Left lobe of liver (tissue), 2 donors: ENCODE measurements around the gene CWC25. TPM values are rescaled to one million over a fixed set of nuclear protein-coding genes. Genes with fewer than 3 reads are reported as not detected.
A peak's percentile ranks its signal among the peaks of the same experiment; 100 is the strongest.

Source experiments
- ATAC-seq: fragments of 200-7000 bp; cut with Tn5 transposase; one replicate; pipeline ENCODE4 v1.9.1; 2020; ENCODE audit warnings: mild to moderate bottlenecking, moderate library complexity
- DNase-seq: peaks from one replicate; pipeline ENCODE4 v3.0.0-alpha.2; 2020; ENCODE audit warnings: low spot score
- total RNA-seq: library from RNA; stranded (reverse); gene quantifications from one replicate; pipeline ENCODE4 v1.2.1, GENCODE V29; 2021
- donor health status: DM: no; HTN: no; CAD: no; lungs with moderate emphysema.
- donor health status: DM: no; HTN: yes; CAD: no.

The CWC25 gene
- total RNA-seq, 1 donor from 2014 or later, result 11.2 TPM

GRCh38 chr17:38853292-38854219 lies 28.4 kb upstream of the CWC25 start, which contains the start of gene RPL23:
RPL23 (minus strand) TSS chr17:38853721; CDS start chr17:38853710, 11 bp downstream.
- ATAC-seq, result peak; percentile 94
- peak; percentile 95 for DNase-seq

GRCh38 chr17:38852771-38853291 lies 27.7 kb upstream of the CWC25 start:
- ATAC-seq (peak; percentile 8), DNase-seq (no peak)

- ATAC-seq (no peak), DNase-seq (no peak)
Observed at GRCh38 chr17:38851434-38851833, 26.3 kb upstream of the CWC25 start.

- DNase-seq, result no peak
Observed at GRCh38 chr17:38850374-38850773, 25.3 kb upstream of the CWC25 start.

GRCh38 chr17:38848939-38849605 lies 24.0 kb upstream of the CWC25 start:
- DNase-seq, result no peak
- ATAC-seq, result no peak

More at GRCh38 chr17:38850374-38850773, 25.3 kb upstream of the CWC25 start:
- no peak for ATAC-seq

GRCh38 chr17:38848557-38848891 lies 23.4 kb upstream of the CWC25 start:
- no peak for ATAC-seq

GRCh38 chr17:38844261-38844757 lies 19.2 kb upstream of the CWC25 start:
- peak; percentile 62 for DNase-seq
- ATAC-seq, result peak; percentile 63

More at GRCh38 chr17:38848557-38848891, 23.4 kb upstream of the CWC25 start:
- DNase-seq, result no peak

GRCh38 chr17:38825762-38826247 lies 684 bp upstream of the CWC25 start:
- ATAC-seq, result no peak
- DNase-seq, result no peak

GRCh38 chr17:38815576-38816193 lies 9.4 kb downstream of the CWC25 start:
- no peak for DNase-seq
- ATAC-seq, result peak; percentile 60

GRCh38 chr17:38809828-38810227 lies 15.3 kb downstream of the CWC25 start:
- no peak for ATAC-seq

GRCh38 chr17:38800237-38800760 lies 24.8 kb downstream of the CWC25 start:
- DNase-seq (no peak), ATAC-seq (no peak)

More at GRCh38 chr17:38809828-38810227, 15.3 kb downstream of the CWC25 start:
- no peak for DNase-seq

- ATAC-seq (peak; percentile 93), DNase-seq (peak; percentile 97)
Observed at GRCh38 chr17:38799501-38800236, 25.5 kb downstream of the CWC25 start, which contains the start of gene PIP4K2B. PIP4K2B (minus strand) TSS chr17:38799556; CDS start chr17:38799424, 132 bp downstream.

- no peak for DNase-seq
- ATAC-seq, result peak; percentile 29
Observed at GRCh38 chr17:38798614-38799500, 26.3 kb downstream of the CWC25 start.

GRCh38 chr17:38797828-38798227 lies 27.3 kb downstream of the CWC25 start:
- ATAC-seq (no peak), DNase-seq (no peak)

GRCh38 chr17:38797158-38797490 lies 28.0 kb downstream of the CWC25 start:
- ATAC-seq (no peak), DNase-seq (no peak)

GRCh38 chr17:38796451-38797157 lies 28.5 kb downstream of the CWC25 start:
- ATAC-seq, result no peak

GRCh38 chr17:38794221-38794620 lies 30.9 kb downstream of the CWC25 start:
- DNase-seq (no peak), ATAC-seq (no peak)

More at GRCh38 chr17:38796451-38797157, 28.5 kb downstream of the CWC25 start:
- DNase-seq, result no peak

GRCh38 chr17:38791162-38791561 lies 34.0 kb downstream of the CWC25 start:
- DNase-seq, result no peak

More at GRCh38 chr17:38791162-38791561, 34.0 kb downstream of the CWC25 start:
- no peak for ATAC-seq
